ENCODE results near the gene KCNIP4. TPM values are rescaled to one million over a fixed set of nuclear protein-coding genes. Genes with fewer than 3 reads are reported as not detected.

Gene KCNIP4
- total RNA-seq, 3 donors from 2014 or later (not counting 1 experiment from before 2014, with no cell fraction given), result not detected

- Mint-ChIP-seq H3K36me3 (peaks cover 18% of the 10 kb centered on the region), H3K27me3 (ENCODE audit: low read depth in 2 of 2) (peaks cover 0 to 2% of the 10 kb centered on the region in 2 donors), H3K4me1 (peaks cover 0 to 6% of the 10 kb centered on the region in 2 donors), H3K4me3 (no peak overlapping the region), H3K9me3 (peaks cover 3% of the 10 kb centered on the region in 2 donors), H3K27ac (no peak overlapping the region)
- intact Hi-C loops (cut with micrococcal nuclease), result no loop called here
- WGBS (ENCODE audit: insufficient coverage), result no CpG with 5 or more reads among the region's 2 CpGs
- H3K36me3 ChIP-seq (ENCODE audit: control insufficient read depth, insufficient read depth, low read length), result no peaks in the 10 kb centered on the region
- H3K27me3 ChIP-seq (ENCODE audit: control insufficient read depth, insufficient read depth, low read length), result no peaks in the 10 kb centered on the region
- no peak overlapping the region for H3K4me3 ChIP-seq (ENCODE audit: low read length)
- TF ChIP-seq CTCF (IDR thresholded peaks at IDR 0.05), result no peak
- no peaks in the 10 kb centered on the region for H3K9me3 ChIP-seq (ENCODE audit: control insufficient read depth, insufficient read depth, low read length)
- no peaks in the 10 kb centered on the region for H3K4me1 ChIP-seq (ENCODE audit: control insufficient read depth, insufficient read depth, low read length)
- DNase-seq (no peak), ATAC-seq (no peak)
- H3K27ac ChIP-seq (ENCODE audit: low read length), result no peak overlapping the region
These were observed 1066.9 kb downstream of the KCNIP4 start for GRCh38 chr4:20881658-20882057.

GRCh38 chr4:20878806-20879205 is 1069.8 kb downstream of the KCNIP4 start:
- H3K4me3 ChIP-seq (ENCODE audit: low read length), result no peak overlapping the region
- H3K9me3 Mint-ChIP-seq, result peaks cover 0 to 3% of the 10 kb centered on the region in 2 donors
- TF ChIP-seq CTCF (IDR thresholded peaks at IDR 0.05), result no peak
- intact Hi-C loops (cut with micrococcal nuclease), result no loop called here
- no peaks in the 10 kb centered on the region for H3K4me1 Mint-ChIP-seq
- no peaks in the 10 kb centered on the region for H3K36me3 ChIP-seq (ENCODE audit: control insufficient read depth, insufficient read depth, low read length)
- 68% methylated on average over 5 of the region's 5 CpGs for WGBS (ENCODE audit: insufficient coverage)
- no peaks in the 10 kb centered on the region for H3K9me3 ChIP-seq (ENCODE audit: control insufficient read depth, insufficient read depth, low read length)
- H3K4me3 Mint-ChIP-seq, result no peak overlapping the region
- no peak overlapping the region for H3K27ac ChIP-seq (ENCODE audit: low read length)
- ATAC-seq, result no peak
- DNase-seq, result no peak
- H3K4me1 ChIP-seq (ENCODE audit: control insufficient read depth, insufficient read depth, low read length), result no peaks in the 10 kb centered on the region
- no peaks in the 10 kb centered on the region for H3K27me3 ChIP-seq (ENCODE audit: control insufficient read depth, insufficient read depth, low read length)
- H3K27ac Mint-ChIP-seq, result no peak overlapping the region
- H3K27me3 Mint-ChIP-seq (ENCODE audit: low read depth in 2 of 2), result peaks cover 0 to 2% of the 10 kb centered on the region in 2 donors
- H3K36me3 Mint-ChIP-seq, result no peaks in the 10 kb centered on the region

- Histone ChIP-seq H3K27me3 (ENCODE audit: control insufficient read depth, insufficient read depth, low read length) (no peaks in the 10 kb centered on the region), H3K27ac (ENCODE audit: low read length) (no peak overlapping the region), H3K9me3 (ENCODE audit: control insufficient read depth, insufficient read depth, low read length) (no peaks in the 10 kb centered on the region), H3K4me3 (ENCODE audit: low read length) (no peak overlapping the region), H3K4me1 (ENCODE audit: control insufficient read depth, insufficient read depth, low read length) (peaks cover 8% of the 10 kb centered on the region), H3K36me3 (ENCODE audit: control insufficient read depth, insufficient read depth, low read length) (no peaks in the 10 kb centered on the region)
- WGBS (ENCODE audit: insufficient coverage), result 100% methylated on average over 1 of the region's 1 CpG
- Mint-ChIP-seq H3K9me3 (peaks cover 3 to 4% of the 10 kb centered on the region in 2 donors), H3K36me3 (no peaks in the 10 kb centered on the region), H3K27me3 (ENCODE audit: low read depth in 2 of 2) (no peaks in the 10 kb centered on the region), H3K27ac (peak overlapping the region in 1 of 2 donors; percentile 1), H3K4me3 (no peak overlapping the region), H3K4me1 (peaks cover 19 to 26% of the 10 kb centered on the region in 2 donors)
- DNase-seq (no peak), ATAC-seq (no peak)
- TF ChIP-seq CTCF (IDR thresholded peaks at IDR 0.05), result no peak
- intact Hi-C loops (cut with micrococcal nuclease), result no loop called here
These were observed 1078.1 kb downstream of the KCNIP4 start for GRCh38 chr4:20870436-20870835.

GRCh38 chr4:20868108-20868507 is 1080.5 kb downstream of the KCNIP4 start:
- ATAC-seq (no peak), DNase-seq (no peak)
- Mint-ChIP-seq H3K36me3 (no peaks in the 10 kb centered on the region), H3K9me3 (peaks cover 3 to 4% of the 10 kb centered on the region in 2 donors), H3K27ac (no peak overlapping the region), H3K4me1 (peaks cover 15 to 26% of the 10 kb centered on the region in 2 donors), H3K27me3 (ENCODE audit: low read depth in 2 of 2) (no peaks in the 10 kb centered on the region), H3K4me3 (no peak overlapping the region)
- intact Hi-C loops (cut with micrococcal nuclease), result no loop called here
- Histone ChIP-seq H3K36me3 (ENCODE audit: control insufficient read depth, insufficient read depth, low read length) (no peaks in the 10 kb centered on the region), H3K27me3 (ENCODE audit: control insufficient read depth, insufficient read depth, low read length) (no peaks in the 10 kb centered on the region), H3K4me3 (ENCODE audit: low read length) (no peak overlapping the region), H3K27ac (ENCODE audit: low read length) (no peak overlapping the region), H3K4me1 (ENCODE audit: control insufficient read depth, insufficient read depth, low read length) (peaks cover 8% of the 10 kb centered on the region), H3K9me3 (ENCODE audit: control insufficient read depth, insufficient read depth, low read length) (no peaks in the 10 kb centered on the region)
- 29% methylated on average over 1 of the region's 1 CpG for WGBS (ENCODE audit: insufficient coverage)
- no peak for TF ChIP-seq CTCF (IDR thresholded peaks at IDR 0.05)
